ENCODE results near the gene APBA1.

Gene APBA1

GRCh38 chr9:69476016-69476415 is 196.2 kb downstream of the APBA1 start:
- DNase-seq (ENCODE audit: low read depth in 2 of 2): no peak

- no peak for DNase-seq (ENCODE audit: low read depth in 2 of 2)
These were observed 197.3 kb downstream of the APBA1 start for GRCh38 chr9:69474821-69475220.

GRCh38 chr9:69472101-69472620 is 200.0 kb downstream of the APBA1 start:
- DNase-seq (ENCODE audit: low read depth in 2 of 2): no peak

- no peak for DNase-seq (ENCODE audit: low read depth in 2 of 2)
These were observed 200.7 kb downstream of the APBA1 start for GRCh38 chr9:69471433-69471832.

GRCh38 chr9:69470186-69470977 is 201.8 kb downstream of the APBA1 start:
- DNase-seq (ENCODE audit: low read depth in 2 of 2): no peak

- no peak for DNase-seq (ENCODE audit: low read depth in 2 of 2)
These were observed 203.0 kb downstream of the APBA1 start for GRCh38 chr9:69469136-69469535.

- no peak for DNase-seq (ENCODE audit: low read depth in 2 of 2)
These were observed 203.8 kb downstream of the APBA1 start for GRCh38 chr9:69468380-69468779.

- DNase-seq (ENCODE audit: low read depth in 2 of 2): peak in 1 of 2 experiments; percentile 19
These were observed 206.0 kb downstream of the APBA1 start for GRCh38 chr9:69466151-69466550.

GRCh38 chr9:69465473-69465872 is 206.7 kb downstream of the APBA1 start:
- no peak for DNase-seq (ENCODE audit: low read depth in 2 of 2)

- no peak for DNase-seq (ENCODE audit: low read depth in 2 of 2)
These were observed 208.6 kb downstream of the APBA1 start for GRCh38 chr9:69463497-69464068.

GRCh38 chr9:69462394-69462793 is 209.8 kb downstream of the APBA1 start:
- no peak for DNase-seq (ENCODE audit: low read depth in 2 of 2)

GRCh38 chr9:69461103-69461887 is 210.9 kb downstream of the APBA1 start:
- DNase-seq (ENCODE audit: low read depth in 2 of 2): no peak

GRCh38 chr9:69460012-69460411 is 212.2 kb downstream of the APBA1 start:
- DNase-seq (ENCODE audit: low read depth in 2 of 2): no peak

- DNase-seq (ENCODE audit: low read depth in 2 of 2): no peak
These were observed 214.0 kb downstream of the APBA1 start for GRCh38 chr9:69458176-69458575.

- no peak for DNase-seq (ENCODE audit: low read depth in 2 of 2)
These were observed 216.0 kb downstream of the APBA1 start for GRCh38 chr9:69456201-69456600.

- DNase-seq (ENCODE audit: low read depth in 2 of 2): no peak
These were observed 216.9 kb downstream of the APBA1 start for GRCh38 chr9:69455311-69455710.

GRCh38 chr9:69454321-69454720 is 217.8 kb downstream of the APBA1 start:
- DNase-seq (ENCODE audit: low read depth in 2 of 2): no peak

GRCh38 chr9:69453746-69454145 is 218.4 kb downstream of the APBA1 start:
- no peak for DNase-seq (ENCODE audit: low read depth in 2 of 2)

GRCh38 chr9:69452110-69452782 is 219.9 kb downstream of the APBA1 start:
- DNase-seq (ENCODE audit: low read depth in 2 of 2): no peak

- DNase-seq (ENCODE audit: low read depth in 2 of 2): no peak
These were observed 225.7 kb downstream of the APBA1 start for GRCh38 chr9:69446496-69446895.

GRCh38 chr9:69445251-69445650 is 226.9 kb downstream of the APBA1 start:
- DNase-seq (ENCODE audit: low read depth in 2 of 2): no peak

- DNase-seq (ENCODE audit: low read depth in 2 of 2): no peak
These were observed 227.4 kb downstream of the APBA1 start for GRCh38 chr9:69444791-69445190.
